ENCODE measurements around the gene SLC4A5. TPM values are rescaled to one million over a fixed set of nuclear protein-coding genes. Genes with fewer than 3 reads are reported as not detected.

SLC4A5 gene
- total RNA-seq, 1 donor: under 0.01 TPM

DNA sequence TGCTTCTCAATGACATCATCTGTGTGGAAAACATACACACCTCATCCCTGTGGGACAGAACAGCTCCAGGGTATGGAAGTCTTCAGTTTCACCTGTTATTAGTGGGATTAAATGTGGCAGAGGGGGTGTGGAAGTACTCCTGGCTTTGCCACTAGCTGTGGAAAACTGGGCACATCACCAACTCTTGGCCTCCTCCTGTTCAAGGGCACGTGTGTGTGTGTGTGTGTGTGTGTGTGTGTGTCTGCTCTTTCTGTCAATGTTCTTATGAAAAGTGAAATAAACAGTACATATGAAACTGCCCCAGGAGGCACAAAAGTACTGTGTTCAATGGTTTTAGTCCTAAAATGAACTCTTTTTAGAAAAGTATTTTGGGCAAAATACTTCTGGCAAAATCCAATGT is 78.9 kb downstream of the SLC4A5 start:
- no peak for DNase-seq (ENCODE audit: low read depth)
- TF ChIP-seq, protein P1, sequence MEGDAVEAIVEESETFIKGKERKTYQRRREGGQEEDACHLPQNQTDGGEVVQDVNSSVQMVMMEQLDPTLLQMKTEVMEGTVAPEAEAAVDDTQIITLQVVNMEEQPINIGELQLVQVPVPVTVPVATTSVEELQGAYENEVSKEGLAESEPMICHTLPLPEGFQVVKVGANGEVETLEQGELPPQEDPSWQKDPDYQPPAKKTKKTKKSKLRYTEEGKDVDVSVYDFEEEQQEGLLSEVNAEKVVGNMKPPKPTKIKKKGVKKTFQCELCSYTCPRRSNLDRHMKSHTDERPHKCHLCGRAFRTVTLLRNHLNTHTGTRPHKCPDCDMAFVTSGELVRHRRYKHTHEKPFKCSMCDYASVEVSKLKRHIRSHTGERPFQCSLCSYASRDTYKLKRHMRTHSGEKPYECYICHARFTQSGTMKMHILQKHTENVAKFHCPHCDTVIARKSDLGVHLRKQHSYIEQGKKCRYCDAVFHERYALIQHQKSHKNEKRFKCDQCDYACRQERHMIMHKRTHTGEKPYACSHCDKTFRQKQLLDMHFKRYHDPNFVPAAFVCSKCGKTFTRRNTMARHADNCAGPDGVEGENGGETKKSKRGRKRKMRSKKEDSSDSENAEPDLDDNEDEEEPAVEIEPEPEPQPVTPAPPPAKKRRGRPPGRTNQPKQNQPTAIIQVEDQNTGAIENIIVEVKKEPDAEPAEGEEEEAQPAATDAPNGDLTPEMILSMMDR (IDR thresholded peaks at IDR 0.05; ENCODE audit: insufficient read depth, low read depth, low read length): no peak
- H3K4me3 ChIP-seq (ENCODE audit: low read depth, low read length): no peak overlapping the region

DNA sequence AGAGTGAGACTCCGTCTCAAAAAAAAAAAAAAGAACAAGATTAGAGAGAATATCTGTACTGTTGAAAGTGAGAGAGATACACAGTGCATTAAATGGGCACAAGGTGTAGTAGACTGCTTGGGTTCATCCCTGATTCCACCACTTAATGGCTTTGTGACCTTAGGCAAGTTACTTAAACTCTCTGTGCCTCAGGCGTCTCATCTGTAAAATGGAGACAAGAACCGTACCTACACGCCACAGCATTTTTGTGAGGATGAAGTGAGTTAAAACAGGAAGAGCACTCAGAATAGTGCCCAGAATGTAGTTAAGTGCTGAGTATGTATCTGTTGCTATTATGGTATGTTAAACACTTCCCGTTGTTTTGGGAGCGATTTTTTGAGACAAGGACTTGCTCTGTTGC is 80.5 kb downstream of the SLC4A5 start:
- DNase-seq (ENCODE audit: low read depth): no peak
- H3K4me3 ChIP-seq (ENCODE audit: low read depth, low read length): no peak overlapping the region
- TF ChIP-seq, protein P1 (IDR thresholded peaks at IDR 0.05; ENCODE audit: insufficient read depth, low read depth, low read length): no peak

DNA sequence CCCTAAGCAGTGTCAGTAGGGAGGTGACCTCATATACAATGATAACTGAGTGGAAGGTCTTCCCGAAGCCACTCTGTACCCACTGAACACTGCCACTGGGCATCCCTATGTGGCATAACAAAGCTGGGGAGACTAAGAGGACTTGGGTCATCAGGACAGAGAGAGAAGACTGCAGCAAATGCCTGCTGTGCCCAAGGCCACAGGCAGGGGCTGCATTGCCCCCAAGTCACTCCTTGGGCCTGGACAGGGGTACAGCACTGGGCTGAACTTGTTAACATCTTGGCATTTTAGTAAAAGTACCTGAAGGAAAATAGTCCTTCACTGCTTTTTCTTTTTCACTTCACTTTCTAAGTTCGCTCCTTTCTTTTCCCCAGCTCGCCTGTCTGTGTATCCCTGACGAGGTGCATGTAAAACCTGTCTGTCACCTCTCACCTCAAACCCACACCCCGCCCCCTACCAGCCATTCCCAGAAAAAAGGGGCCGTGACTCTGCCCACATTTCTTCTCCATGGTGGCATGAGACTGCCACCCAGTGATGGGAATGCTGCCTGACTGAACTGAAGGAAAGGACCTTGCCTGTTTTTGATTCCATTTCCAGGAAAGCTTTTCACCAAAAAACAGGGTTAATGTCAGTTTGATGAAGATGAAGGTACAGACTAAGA is 81.9 kb downstream of the SLC4A5 start:
- TF ChIP-seq, protein P1 (IDR thresholded peaks at IDR 0.05; ENCODE audit: insufficient read depth, low read depth, low read length): peak; percentile 63
- no peak overlapping the region for H3K4me3 ChIP-seq (ENCODE audit: low read depth, low read length)
- peak; percentile 39 for DNase-seq (ENCODE audit: low read depth)

DNA sequence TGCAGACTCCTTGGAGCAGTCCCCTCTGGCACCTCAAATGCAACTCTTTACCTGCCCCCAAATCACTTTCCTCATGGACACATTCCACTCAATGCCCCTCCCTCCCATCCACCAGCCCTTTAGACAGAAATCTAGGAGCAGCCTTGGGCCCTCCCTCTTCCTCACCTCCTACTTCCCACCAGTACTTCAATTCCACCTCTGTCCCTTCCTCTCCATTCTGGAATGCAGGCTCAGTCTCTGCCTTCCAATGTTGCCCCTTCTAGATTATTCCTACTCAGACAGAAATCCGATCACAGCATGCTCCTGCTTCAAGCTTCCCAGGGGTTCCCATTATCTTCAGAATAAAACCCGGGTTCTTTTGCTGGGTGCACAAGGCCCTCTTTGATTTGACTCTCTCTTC is 82.7 kb downstream of the SLC4A5 start:
- no peak overlapping the region for H3K4me3 ChIP-seq (ENCODE audit: low read depth, low read length)
- no peak for DNase-seq (ENCODE audit: low read depth)
- TF ChIP-seq, protein P1 (IDR thresholded peaks at IDR 0.05; ENCODE audit: insufficient read depth, low read depth, low read length): no peak

DNA sequence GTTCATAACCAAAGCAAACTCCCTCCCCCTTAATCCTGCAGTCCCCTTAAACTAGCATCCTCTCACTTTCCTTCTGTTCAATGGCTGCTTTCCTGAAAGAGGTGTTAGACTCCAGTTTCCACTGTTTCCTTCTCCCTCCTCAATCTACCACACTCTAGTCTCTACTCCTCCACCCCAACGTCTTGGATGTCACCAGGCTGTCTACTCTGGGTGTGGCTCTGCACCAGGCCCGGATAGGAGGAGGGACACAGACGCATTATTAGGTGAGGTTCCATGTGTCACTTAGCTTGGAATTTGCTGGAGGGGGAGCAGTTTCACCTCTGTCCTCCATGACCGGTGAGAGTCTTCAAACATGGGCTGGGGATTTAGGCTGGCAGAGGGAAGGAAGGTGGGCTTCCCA is 83.5 kb downstream of the SLC4A5 start:
- TF ChIP-seq, protein P1 (IDR thresholded peaks at IDR 0.05; ENCODE audit: insufficient read depth, low read depth, low read length): no peak
- DNase-seq (ENCODE audit: low read depth): no peak
- H3K4me3 ChIP-seq (ENCODE audit: low read depth, low read length): no peak overlapping the region

DNA sequence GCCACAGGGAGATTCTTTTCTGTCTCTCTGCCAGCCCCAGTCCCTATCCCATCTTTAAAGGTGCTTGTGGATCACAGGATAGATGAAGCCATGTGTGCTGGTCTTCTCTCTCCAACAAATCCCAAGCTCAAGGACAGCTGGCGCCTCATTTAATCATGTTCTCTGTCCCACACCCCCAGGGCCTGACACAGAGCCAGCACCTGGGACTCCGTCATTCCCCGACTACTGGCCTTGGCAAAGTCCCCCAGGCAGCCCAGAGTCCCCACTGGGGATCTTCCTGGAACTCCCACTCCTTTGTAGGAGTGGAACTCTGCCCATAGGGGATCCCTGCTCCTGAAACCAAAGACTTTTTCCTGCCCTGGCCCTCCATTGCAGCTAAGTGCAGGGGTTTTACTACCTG is 84.0 kb downstream of the SLC4A5 start:
- no peak for DNase-seq (ENCODE audit: low read depth)
- TF ChIP-seq, protein P1 (IDR thresholded peaks at IDR 0.05; ENCODE audit: insufficient read depth, low read depth, low read length): no peak
- no peak overlapping the region for H3K4me3 ChIP-seq (ENCODE audit: low read depth, low read length)

DNA sequence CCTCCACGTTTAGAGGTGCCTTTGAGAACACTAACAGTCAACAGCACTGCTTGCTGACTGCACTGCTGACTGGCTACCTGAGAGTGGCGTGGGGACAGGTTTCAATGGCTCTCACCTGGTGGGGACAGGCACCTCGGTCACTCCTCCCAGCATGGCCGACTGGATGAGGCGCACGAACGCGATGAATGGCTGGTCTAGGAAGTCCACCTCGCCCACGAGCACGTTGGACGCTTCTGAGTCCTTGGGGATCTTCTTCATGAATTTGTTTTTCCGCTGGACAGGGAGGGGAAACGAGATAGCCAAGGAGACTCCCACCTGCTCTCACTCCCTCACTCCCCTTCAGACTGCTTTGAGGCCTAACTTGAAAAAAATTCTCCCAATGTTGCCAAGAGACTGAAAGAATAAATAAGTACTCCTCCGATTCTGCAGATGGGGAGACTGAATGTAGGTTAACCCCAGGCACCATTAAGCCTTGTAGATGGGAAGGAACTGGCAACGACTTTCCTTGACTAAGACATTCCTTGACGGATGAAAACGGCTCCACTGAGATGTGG is 87.5 kb downstream of the SLC4A5 start:
- no peak for DNase-seq (ENCODE audit: low read depth)
- TF ChIP-seq, protein P1 (IDR thresholded peaks at IDR 0.05; ENCODE audit: insufficient read depth, low read depth, low read length): no peak
- H3K4me3 ChIP-seq (ENCODE audit: low read depth, low read length): no peak overlapping the region
